Skeletal muscle tissue (tissue), 4 donors: Measurements from ENCODE around the gene TLE6. TPM values are rescaled to one million over a fixed set of nuclear protein-coding genes. Genes with fewer than 3 reads are reported as not detected.
"Not testable (repeated sequence)": the region's sequence is repeated elsewhere in the genome, so short reads cannot be mapped to it uniquely, and the experiment has no call there.

Experiments used
- H3K27ac ChIP-seq: one replicate; pipeline ENCODE4 v1.7.0; 2013; ENCODE audit warnings: mild to moderate bottlenecking, low read depth, low read length, inconsistent platforms
- H3K27me3 ChIP-seq, 3 donors: one replicate each; pipeline ENCODE4 v1.7.0; 2013; ENCODE audit warnings: low read length in 3 of 3; ENCODE audit not compliant: control insufficient read depth in 3 of 3, insufficient read depth in 3 of 3
- H3K36me3 ChIP-seq, 3 donors: one replicate each; pipeline ENCODE4 v1.7.0; 2013; ENCODE audit warnings: low read length in 3 of 3; ENCODE audit not compliant: control insufficient read depth in 3 of 3, insufficient read depth in 3 of 3
- H3K4me1 ChIP-seq, 3 donors: one replicate each; pipeline ENCODE4 v1.7.0; 2013; ENCODE audit warnings: low read length in 3 of 3, mild to moderate bottlenecking in 3 of 3; ENCODE audit not compliant: control insufficient read depth in 3 of 3, insufficient read depth in 3 of 3
- H3K4me3 ChIP-seq, 3 donors: one replicate each; pipeline ENCODE4 v1.7.0; 2013; ENCODE audit warnings: low read length in 3 of 3
- H3K9ac ChIP-seq, 3 donors: one replicate each; pipeline ENCODE4 v1.7.0; 2013; ENCODE audit warnings: low read length in 3 of 3, mild to moderate bottlenecking in 3 of 3, moderate library complexity in 2 of 3, low read depth in 1 of 3
- H3K9me3 ChIP-seq, 3 donors: one replicate each; pipeline ENCODE4 v1.7.0; 2013; ENCODE audit warnings: low read length in 3 of 3; ENCODE audit not compliant: control insufficient read depth in 3 of 3
- total RNA-seq: library from RNA; depleted of rRNA; stranded (reverse); fragments of >200 nt; gene quantifications from one replicate; pipeline ENCODE4 v1.2.3, GENCODE V29; 2014
- donor health status: Osteomylitis.

The TLE6 gene
- total RNA-seq, 1 donor from 2014 or later: not detected

DNA sequence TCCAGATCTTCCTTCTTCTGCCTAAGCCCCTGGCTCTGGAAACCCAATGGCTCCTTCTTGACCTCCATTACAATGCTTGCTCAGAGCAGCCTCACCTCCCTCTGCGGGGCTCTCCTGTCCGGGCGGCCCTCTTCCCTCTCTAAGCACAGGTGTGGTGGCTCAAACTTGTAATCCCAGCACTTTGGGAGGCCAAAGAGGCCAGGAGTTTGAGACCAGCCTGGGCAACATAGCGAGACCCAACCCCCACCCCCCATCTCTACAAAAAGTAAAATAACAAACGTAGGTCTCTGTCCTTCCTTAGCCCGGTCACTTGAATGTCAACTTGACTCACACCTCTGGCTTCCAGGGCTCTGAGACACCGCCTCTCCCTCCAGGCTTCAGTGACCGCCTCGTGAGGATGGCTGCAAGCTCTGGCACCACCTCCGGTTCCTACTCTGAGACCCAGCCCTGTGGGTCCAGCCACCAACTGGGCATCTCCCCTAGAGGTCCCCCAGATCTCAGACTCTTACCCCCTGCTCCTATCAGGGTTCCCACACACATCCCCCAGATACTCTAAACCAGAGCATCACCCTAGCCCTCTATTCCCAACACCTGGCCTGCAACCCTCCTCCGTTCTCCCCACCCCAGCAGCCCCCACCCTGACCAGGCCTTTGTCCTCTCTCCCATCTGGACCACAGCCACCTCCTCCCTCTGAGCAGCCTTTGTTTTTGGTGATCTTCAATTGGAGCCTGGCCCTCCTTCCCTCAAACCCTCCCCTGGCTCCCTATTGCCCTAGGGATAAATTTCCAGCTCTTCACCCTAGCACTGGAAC, 56.4 kb downstream of the TLE6 start:
- H3K9ac ChIP-seq: no peak overlapping the region

DNA sequence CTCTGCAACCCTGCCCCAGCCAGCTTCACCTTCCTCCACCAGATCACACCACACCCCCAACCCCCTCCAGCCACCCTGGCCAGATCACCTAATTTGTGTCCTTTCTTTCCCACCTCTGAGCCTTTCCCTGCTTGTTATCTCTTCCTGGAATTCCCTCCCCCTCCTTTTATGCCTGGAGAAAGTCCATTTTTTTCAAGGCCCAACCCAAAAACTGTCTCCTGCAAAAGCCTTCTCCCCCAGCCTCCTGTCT, 57.0 kb downstream of the TLE6 start:
- H3K9me3 ChIP-seq: no peaks in the 10 kb centered on the region
- no peak overlapping the region for H3K4me3 ChIP-seq
- no peaks in the 10 kb centered on the region for H3K36me3 ChIP-seq
- peak overlapping the region in 1 of 3 donors; percentile 79 for H3K9ac ChIP-seq
- peaks cover 22 to 23% (median 23%) of the 10 kb centered on the region in 3 donors for H3K4me1 ChIP-seq
- no peak overlapping the region for H3K27ac ChIP-seq
- H3K27me3 ChIP-seq: no peaks in the 10 kb centered on the region

More for the DNA sequence above, 56.4 kb downstream of the TLE6 start:
- H3K9me3 ChIP-seq: no peaks in the 10 kb centered on the region
- H3K36me3 ChIP-seq: no peaks in the 10 kb centered on the region
- H3K4me1 ChIP-seq: peaks cover 21 to 23% (median 21%) of the 10 kb centered on the region in 3 donors
- no peak overlapping the region for H3K4me3 ChIP-seq
- no peaks in the 10 kb centered on the region for H3K27me3 ChIP-seq
- H3K27ac ChIP-seq: no peak overlapping the region

DNA sequence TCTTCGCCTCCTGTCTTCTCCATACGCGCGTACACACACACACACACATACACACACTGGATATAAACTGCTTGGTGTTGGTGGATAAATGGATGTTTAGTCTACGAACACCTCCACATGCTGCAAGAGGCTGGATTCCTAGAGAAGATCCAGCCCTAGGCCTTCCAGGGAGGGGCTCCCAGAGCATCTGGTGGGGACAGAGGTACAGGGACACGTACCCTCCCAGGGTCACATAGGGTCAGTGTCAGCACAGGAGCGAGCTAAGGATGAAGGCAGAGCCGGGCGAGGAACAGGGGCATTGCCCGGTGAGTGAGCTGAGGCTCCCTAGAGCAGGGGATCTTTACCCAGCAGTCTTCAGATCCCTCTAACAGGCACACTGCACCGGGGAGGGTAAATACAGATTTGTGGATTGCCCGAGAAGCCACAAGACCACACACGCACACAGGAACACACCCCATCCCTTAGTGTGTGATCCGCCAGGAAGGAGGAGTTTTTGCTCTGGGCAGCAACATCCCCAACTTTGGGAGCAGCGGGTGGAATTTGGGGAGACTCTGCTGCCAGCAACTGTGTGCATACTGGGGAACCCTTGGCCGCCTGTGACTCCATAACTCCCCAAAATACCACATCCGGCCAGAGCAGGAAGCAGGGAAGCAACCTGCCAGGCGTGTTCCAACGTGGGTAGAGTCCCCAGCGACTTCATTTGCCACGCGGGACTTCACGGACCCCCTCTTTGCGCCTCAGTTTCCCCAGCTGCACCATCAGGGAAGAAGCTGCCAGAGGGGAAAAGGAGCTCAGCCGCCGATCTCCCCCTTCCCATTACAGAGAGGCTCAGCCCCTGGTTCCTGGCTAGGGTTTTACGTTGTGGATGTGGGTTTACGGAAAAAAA, 57.5 kb downstream of the TLE6 start:
- H3K27ac ChIP-seq: peak overlapping the region; percentile 57
- peak overlapping the region; percentile 81 to 87 (median 85) for H3K4me3 ChIP-seq
- H3K9ac ChIP-seq: peak overlapping the region; percentile 79 to 89 (median 85)
- H3K27me3 ChIP-seq: no peaks in the 10 kb centered on the region
- no peaks in the 10 kb centered on the region for H3K9me3 ChIP-seq
- peaks cover 20 to 29% (median 25%) of the 10 kb centered on the region in 3 donors for H3K4me1 ChIP-seq
- H3K36me3 ChIP-seq: no peaks in the 10 kb centered on the region

DNA sequence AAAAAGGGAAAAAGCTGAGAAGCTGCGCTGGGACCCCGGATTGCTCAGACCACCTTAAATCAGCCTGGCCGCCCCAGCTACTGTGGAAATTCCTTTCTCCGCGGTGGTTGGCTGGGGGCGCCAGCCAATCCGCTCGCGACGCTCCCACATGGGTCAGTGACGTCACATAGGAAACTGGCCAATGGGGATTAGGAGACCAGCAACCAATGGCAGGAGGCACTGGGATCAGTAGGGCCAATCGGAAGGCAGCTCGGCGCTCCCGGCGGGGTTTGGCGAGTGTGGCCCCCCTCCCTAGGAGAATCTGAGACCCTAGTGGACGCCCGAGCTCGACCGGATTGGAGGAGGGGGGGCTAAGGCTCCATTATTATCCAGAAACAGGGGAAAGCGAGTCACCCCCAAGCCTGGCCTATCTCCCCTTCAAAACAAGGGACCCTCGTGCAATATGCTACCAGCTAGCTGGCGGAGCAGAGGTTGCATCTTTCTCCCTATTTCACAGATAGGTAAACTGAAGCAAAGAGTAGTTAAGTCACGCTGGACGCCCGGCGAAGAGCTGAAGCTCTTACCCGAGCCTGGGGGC, 58.3 kb downstream of the TLE6 start:
- H3K9me3 ChIP-seq: no peaks in the 10 kb centered on the region
- H3K4me1 ChIP-seq: peaks cover 20 to 32% (median 27%) of the 10 kb centered on the region in 3 donors
- H3K27ac ChIP-seq: peak overlapping the region; percentile 93
- H3K27me3 ChIP-seq: no peaks in the 10 kb centered on the region
- H3K36me3 ChIP-seq: no peaks in the 10 kb centered on the region
- H3K4me3 ChIP-seq: peak overlapping the region; percentile 83 to 91 (median 87)
- H3K9ac ChIP-seq: peak overlapping the region; percentile 79 to 89 (median 85)

DNA sequence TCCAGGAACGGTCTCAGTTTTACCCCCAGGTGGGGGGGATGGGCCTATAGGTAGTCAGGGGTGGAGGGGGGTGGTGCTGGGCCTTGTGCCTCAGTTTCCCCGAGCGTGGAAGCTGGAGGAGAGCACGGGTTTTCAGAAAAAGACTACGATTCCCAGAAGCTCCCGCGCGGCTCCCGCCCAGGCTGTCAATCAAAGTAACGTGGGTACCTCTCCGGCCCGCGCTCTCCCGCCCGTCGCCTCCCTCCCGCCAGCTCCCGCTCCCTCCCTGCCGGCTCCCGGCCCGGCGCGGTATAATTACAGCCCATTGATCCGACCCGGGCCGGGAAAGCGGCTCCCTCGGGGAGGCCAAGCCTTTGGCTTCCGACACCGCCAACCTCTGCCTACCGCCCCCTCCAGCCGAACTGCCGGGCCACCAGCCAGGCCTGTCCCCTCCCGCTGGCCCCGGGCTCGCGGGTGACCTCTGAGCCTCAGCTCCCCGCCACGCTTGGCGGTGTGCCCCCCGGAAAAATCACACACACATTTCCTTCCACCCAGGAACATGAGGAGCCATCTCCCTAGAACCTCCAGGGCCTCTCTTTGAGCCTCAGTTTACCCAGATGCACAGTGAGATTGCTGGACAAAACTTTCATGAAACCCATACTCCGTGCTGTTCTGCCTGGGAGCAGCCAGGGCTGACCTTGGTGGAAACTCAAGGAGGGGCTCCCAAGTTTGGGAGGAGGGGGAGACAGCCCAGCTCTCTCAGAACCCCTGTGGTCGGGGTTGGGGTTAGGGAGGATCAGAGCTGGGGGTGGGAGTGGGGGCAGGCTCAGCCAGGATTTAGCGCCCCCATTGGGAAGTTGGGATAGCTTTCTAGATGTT, 59.0 kb downstream of the TLE6 start:
- Histone ChIP-seq H3K4me1 (peaks cover 20 to 32% (median 27%) of the 10 kb centered on the region in 3 donors), H3K27me3 (no peaks in the 10 kb centered on the region), H3K4me3 (peak overlapping the region; percentile 83 to 91 (median 85)), H3K27ac (peak overlapping the region; percentile 93), H3K9me3 (no peaks in the 10 kb centered on the region), H3K9ac (peak overlapping the region; percentile 66 to 74 (median 69)), H3K36me3 (no peaks in the 10 kb centered on the region)

DNA sequence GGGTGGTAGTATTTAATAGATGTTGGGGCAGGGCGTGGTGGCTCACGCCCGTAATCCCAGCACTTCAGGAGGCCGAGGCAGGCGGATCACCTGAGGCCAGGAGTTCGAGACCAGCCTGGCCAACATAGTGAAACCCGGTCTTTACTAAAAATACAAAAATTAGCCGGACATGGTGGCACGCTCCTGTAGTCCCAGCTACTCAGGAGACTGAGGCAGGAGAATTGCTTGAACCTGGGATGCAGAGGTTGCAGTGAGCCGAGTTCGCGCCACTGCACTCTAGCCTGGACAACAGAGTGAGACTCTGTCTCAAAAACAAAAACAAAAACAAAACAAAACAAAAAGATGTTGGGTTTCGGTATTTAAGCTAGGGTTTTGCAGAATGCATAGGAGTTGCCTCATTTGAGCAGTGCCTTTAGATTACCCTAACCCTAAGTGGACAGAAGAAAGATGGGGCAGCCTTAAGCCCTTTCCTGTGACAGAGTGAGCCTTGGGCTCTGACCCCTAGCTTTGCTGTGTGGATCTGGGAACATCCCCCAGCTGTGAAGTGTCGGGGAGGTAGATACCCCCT, 59.7 kb downstream of the TLE6 start:
- not testable (repeated sequence) for H3K36me3 ChIP-seq, H3K4me3 ChIP-seq, H3K27me3 ChIP-seq, H3K9me3 ChIP-seq
- Histone ChIP-seq H3K4me1 (peaks cover 20 to 32% (median 27%) of the 10 kb centered on the region in 3 donors), H3K27ac (peak overlapping the region; percentile 93), H3K9ac (peak overlapping the region in 1 of 3 donors; percentile 18)

DNA sequence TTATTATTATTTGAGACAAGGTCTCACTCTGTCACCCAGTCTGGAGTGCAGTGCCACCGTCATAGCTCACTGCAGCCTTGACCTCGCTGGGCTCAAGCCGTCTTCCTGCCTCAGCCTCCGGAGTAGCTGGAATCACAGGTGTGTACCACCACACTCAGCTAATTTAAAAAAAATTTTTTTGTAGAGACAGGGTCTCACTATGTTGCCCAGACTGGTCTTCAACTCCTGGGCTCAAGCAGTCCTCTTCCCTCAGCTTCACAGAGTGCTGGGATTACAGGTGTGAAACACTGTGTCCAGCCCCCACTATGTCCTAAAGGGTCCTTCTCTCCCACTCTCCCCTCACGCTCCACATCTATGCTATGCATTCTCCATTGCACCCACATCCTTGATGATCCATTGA, 60.9 kb downstream of the TLE6 start:
- no peak overlapping the region for H3K4me3 ChIP-seq
- no peak overlapping the region for H3K27ac ChIP-seq
- no peaks in the 10 kb centered on the region for H3K36me3 ChIP-seq
- H3K27me3 ChIP-seq: no peaks in the 10 kb centered on the region
- no peak overlapping the region for H3K9ac ChIP-seq
- H3K4me1 ChIP-seq: peaks cover 20 to 32% (median 27%) of the 10 kb centered on the region in 3 donors
- no peaks in the 10 kb centered on the region for H3K9me3 ChIP-seq

DNA sequence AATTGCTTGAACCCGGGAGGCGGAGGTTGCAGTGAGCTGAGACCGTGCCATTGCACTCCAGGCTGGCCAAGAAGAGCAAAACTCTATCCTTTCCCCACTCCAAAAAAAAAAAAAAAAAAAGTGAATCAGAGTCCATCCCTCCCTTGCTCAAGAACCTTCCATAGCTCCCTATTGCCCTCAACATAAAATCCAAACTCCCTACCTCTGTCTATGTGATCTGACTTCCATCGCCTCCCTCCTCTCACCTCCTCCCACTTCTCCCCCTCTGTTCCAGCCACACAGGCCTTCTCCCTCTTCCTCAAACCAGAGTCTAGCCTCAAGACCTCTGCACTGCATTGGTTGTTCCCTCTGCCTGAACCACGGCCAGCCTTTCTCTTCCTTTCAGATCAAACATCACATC, 61.8 kb downstream of the TLE6 start:
- no peak overlapping the region for H3K4me3 ChIP-seq
- peaks cover 20 to 32% (median 27%) of the 10 kb centered on the region in 3 donors for H3K4me1 ChIP-seq
- no peaks in the 10 kb centered on the region for H3K27me3 ChIP-seq
- H3K9ac ChIP-seq: no peak overlapping the region
- H3K9me3 ChIP-seq: no peaks in the 10 kb centered on the region
- H3K27ac ChIP-seq: peak overlapping the region; percentile 18
- no peaks in the 10 kb centered on the region for H3K36me3 ChIP-seq

DNA sequence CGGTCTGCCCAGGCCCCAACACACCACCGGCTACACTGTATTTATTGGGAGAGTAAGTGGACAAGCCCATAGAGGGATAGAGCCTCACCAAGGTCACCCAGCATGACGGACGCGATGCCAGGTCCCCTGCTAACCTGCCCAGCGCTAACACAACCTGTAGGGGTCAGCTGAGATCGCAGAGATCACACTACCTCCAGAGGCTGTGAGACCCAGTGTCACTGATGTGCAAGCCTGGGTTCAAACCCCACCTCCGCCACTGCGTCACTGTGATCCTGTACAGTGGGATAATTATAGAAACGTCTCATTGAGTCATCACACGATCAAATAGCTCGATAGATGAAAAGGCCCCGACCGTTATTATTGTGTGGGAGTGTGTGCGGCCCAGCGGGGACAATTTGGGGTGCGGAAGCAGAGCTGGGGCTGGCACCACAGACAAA, 62.3 kb downstream of the TLE6 start:
- no peaks in the 10 kb centered on the region for H3K27me3 ChIP-seq
- peak overlapping the region; percentile 18 for H3K27ac ChIP-seq
- no peaks in the 10 kb centered on the region for H3K36me3 ChIP-seq
- no peaks in the 10 kb centered on the region for H3K9me3 ChIP-seq
- no peak overlapping the region for H3K4me3 ChIP-seq
- H3K9ac ChIP-seq: no peak overlapping the region
- peaks cover 15 to 28% (median 22%) of the 10 kb centered on the region in 3 donors for H3K4me1 ChIP-seq
